CD4-positive, alpha-beta T cell treated with Interferon gamma for 1 hour (primary cell): ENCODE measurements around the gene FRMD4B.
"Not testable (repeated sequence)": the region's sequence is repeated elsewhere in the genome, so short reads cannot be mapped to it uniquely, and the experiment has no call there.

Source experiments
- DNase-seq: peaks from one replicate; pipeline ENCODE4 v3.0.0-alpha.2; 2020

FRMD4B gene

DNA sequence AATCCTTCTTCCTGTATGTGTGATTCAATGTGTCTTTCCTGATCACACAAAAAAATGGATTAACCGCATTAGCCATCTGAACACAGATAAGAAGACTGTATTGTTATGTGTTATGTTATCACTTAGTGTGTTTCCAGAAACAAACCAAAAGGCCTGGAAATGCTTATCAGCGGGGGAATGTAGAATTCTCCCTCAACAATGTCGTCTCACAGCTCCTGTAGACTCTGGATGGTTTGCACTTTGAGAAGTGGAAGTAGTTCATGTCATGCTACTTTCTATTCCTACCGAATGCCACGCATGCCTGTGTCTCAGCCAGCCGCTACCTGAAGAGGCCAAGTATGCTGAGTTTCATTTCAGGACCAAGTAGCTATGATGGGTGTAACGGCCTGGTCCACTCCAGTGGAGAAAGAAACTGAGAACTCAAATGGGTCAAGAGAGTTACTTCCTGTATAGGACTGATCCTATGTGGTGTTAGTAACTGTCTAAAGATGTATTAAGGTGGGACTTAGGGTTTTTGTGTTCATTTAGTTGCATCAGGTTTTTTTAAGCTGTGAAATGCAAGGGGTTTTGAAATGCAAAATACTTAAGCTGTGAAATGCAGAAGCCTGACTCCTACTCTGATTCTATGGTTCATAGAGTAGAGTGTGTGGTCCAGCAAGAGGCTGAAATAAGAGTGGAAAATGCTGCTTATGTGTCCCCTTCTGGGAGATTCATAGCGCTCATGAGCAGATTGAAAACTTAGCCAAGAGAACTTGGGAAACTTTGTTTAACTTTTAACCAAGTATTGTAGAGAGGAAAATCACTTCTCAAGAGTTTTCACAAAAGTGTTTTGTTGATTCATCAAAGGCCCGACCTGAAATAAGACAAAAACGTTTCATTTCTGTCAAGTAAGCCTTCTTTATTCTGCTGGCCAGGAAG, 145.0 kb downstream of the FRMD4B start:
- no peak for DNase-seq

DNA sequence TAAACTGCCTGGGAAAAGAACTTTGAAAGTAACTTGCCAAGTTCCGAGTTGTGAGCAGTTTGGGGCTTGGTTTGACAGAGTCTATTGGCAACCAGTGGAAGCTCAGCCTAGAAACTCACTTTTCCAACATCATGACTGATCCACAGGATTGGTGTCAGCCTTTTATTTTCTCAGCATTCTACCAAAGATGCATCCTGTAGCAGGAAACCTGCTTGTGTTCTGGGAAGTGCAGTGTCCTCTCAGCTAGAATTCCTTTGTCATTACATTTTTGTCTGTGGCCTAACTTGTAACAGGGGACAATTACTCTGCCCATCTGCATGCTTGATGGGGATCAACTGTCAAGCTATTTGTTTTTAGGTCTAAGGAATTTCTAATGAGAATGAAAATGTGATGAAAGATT, 146.8 kb downstream of the FRMD4B start:
- no peak for DNase-seq

DNA sequence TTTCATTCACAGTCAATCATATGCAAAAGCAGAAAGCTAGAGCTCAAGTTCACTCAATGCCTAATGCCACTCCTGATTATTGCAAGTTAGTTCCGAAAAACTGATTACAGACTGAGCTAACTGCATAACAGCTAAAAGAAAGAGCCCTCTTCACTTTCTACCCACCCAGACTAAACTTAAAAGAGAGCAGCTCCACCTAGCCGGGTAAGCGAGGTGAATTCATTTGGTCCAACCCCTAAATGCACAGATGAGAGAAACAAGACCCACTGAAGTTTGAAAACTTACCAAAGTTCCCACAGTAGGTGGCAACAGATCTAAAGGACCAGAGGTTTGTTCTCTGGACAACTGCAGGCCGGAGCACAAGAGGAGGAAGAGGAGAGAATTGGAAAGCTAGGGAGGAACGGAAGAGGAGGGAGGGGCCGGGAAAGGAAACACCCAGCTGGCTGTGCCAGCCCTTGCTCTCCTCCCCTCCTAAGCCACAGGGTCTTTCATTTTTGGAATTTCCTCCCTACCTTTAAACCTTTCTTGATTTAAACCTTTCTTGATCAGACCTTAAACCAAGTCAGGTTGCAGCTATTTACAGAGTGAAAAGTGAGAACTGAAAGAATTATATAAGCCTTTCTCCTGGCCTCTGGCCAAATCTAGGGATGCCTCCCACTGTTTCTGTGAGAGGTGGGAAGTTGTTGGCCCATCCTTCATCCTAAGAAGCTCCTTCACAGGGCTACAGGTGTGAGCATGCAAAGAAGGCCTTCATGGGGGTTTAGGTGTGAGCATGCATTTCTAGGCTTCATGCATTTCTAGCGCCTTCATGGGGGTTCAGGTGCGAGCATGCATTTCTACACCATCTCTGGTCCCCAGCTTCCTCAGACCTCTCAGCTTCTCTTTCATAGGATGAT, 148.8 kb downstream of the FRMD4B start:
- DNase-seq = no peak

DNA sequence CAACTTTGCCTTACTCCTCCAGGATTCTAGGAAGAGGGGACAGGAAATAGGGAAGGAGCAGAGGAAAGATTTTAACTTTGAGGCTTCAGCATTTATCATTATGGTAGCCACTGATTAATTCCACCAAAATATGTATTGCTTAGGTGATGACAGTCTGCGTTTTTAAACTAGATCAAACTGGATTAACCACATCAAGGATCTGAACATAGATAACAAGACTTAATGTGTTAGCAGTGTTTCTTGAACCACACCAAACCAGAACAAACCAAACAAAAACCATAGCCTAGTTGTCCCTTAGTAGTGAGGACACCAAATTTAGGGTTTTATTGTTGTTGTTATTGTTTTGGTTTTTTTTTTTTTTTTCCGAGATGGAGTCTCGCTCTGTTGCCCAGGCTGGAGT, 150.0 kb downstream of the FRMD4B start:
- DNase-seq = no peak

DNA sequence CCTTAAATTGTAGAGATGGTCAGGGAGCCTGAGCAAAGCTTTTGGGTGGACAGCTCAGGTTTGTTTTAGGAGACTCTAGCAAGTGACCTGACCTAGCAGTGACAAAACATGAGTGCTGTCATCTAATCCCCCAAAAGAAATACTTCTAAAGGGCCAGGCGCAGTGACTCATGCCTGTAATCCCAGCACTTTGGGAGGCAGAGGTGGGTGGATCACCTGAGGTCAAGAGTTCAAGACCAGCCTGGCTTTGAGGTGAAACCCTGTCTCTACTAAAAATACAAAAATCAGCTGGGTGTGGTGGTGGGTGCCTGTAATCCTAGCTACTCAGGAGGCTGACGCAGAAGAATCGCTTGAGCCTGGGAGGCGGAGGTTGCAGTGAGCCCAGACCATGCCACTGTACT, 150.7 kb downstream of the FRMD4B start:
- not testable (repeated sequence) for DNase-seq

DNA sequence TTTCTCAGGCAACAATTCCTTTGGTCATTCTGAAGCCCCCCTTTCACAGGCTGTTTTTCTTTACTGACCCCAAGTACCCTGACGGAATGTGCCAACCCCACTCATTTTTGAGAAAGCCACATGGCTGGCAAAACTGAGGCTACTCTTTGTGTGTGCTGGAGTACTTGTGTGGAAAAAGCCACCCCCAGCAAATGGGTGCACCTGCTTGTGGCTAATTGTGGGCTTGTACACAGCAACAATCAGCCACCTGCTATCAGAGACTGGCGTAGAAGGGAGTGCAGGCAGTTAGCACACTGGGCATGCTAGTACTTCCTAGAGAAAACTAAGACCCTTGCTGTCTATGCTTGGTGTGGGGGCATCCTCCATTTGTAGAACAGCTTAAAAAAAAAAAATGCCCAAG, 153.4 kb downstream of the FRMD4B start:
- no peak for DNase-seq

DNA sequence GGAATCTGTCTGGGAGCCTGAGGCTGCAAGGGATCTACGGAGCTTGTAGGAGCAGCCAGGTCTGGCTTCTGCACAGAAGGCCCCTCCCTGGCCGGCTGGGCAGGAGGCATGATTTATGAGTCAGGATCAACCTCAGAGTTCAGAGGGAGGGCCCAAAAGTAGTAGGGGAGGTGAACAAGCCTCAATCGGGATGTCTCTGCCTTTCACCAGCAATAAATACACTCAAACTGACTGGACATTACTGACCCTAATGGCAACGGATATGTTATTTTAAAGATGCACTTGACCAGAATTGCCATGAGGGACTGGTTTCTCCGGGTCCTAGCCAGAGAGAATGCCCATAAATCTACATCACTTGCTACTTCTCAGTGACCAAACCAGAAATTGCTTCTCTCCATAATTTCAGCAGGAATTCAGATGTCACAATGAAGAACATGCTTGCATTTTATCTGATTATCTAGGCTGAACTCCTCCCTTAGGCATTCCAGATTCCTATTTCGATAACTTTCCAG, 153.9 kb downstream of the FRMD4B start:
- no peak for DNase-seq

DNA sequence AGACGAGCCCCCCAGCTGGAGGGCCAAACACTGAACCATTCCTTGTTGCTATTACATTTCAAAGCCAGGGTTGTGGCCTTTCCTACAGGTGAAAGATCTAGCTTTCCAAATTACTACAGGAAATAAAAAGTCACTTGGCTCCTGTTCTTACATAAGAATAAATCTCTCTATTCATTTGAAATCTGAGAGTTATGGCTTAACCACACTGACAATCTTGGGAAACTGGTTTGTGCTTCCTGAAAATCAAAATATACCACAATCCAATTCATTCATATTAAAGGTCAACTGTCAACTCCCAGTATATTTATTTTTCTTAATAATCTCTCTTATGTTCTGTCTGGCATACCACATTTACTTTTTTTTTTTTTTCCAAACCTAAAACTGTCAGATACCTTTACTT, 159.8 kb downstream of the FRMD4B start:
- DNase-seq = no peak

DNA sequence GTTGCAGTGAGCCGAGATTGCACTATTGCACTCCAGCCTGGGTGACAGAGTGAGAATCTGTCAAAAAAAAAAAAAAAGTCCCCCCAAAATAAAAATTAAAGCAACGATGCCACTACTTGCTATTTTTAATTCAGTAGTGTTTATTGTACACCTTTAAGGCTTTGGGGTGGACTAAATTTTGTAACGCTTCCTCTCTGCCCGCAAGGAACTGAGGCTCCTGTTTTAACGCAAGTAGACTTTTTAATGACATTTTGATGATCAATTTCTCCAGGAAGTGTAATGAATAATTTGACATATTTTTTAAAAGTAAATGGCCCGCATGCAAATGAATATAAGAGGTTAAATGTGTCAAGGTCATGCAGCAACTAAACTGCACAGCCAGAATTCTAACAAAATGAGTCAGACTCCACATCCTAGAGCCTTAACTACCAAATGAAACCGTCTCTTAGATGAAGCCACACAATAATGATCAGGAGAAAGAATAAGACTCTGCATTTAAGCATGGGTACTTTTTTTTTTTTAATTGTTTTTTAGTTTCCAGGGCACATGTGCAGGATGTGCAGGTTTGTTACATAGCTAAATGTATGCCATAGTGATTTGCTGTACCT, 166.7 kb downstream of the FRMD4B start:
- no peak for DNase-seq

DNA sequence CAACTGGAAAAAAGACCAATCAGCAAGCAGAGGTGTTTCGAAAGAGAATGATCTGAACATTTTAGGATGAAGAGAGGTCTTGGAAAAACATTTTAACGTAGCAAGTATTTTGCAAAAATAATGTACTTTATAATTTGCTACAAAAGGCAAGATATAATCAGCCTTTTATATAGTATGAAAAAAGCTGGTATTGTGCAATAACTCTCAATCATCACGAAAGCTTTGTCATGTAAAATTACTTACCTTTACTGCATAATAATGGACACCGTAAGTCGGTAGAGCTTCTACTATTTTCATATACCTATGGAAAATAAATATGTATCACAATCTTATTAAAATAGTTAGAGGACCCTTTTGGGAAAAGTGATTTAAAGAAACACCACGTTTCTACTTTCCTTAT, 167.8 kb downstream of the FRMD4B start:
- DNase-seq = no peak

DNA sequence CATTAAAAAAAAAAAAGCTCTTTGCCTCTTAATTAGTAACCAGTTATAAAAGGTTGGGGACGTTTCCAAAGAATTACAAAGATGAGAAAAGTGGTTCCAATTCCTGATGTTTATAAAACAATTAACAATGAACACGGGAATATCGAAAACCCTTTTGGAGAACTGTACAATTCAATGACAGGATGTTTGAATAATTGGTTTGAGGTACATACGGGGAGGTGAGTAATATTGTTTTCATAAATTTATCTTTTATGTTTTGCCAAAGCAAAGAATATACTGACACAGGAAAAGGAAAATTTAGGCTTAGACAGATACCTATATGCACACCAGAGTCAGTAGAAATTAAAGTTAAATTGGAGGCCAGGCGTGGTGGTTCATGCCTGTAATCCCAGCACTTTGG, 168.9 kb downstream of the FRMD4B start:
- DNase-seq = no peak

DNA sequence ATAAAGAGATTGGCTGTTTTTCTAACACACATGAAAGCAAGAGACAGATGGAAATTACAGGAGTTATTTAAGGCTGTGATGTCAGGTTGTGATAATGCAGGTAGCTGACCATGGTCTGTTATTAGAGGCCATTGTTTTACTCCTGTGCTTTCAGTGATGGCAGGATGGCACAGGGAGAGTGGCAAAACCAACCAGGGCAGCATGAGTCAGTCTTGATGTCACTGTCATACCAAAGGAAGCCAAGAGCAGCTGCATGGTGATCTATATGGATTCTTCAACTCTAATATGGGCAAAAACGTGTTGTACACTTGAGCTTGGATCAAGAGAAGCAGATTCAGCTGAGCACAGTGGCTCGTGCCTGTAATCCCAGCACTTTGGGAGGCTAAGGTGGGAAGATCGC, 171.6 kb downstream of the FRMD4B start:
- no peak for DNase-seq

DNA sequence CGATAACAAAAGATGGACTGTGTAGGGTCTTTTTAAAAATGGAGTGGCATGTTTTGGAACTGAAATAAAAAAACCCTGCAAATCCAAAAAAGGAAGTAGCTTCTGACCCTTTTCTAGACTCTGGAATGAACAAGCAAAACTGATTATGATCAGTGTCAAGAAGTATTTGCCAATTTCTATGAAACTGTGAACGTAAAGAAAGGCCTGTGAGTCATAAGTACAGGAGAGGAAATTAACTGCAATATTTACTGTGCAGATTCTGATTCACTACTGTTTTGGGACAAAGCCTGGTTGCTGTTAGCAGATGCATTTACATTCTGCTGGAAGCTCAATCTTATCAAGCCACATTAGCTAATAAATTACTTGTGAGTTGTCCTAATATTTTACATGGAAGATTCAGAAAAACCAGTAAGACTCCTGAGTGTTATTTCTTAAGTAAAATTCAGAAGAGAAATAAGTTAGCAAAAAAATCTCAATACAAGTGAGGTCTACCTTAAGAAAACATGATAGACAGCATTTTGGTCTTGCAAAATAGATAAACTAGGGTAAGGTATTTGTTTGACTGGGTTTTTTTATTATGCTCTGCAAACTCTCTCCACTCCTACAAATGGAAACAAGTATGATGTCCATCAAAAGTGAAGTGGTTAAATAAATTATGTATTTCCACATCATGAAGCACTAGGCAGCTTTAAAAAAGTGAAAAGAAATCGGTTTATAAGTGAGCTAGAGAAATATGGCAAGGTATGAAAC, 173.3 kb downstream of the FRMD4B start:
- no peak for DNase-seq

DNA sequence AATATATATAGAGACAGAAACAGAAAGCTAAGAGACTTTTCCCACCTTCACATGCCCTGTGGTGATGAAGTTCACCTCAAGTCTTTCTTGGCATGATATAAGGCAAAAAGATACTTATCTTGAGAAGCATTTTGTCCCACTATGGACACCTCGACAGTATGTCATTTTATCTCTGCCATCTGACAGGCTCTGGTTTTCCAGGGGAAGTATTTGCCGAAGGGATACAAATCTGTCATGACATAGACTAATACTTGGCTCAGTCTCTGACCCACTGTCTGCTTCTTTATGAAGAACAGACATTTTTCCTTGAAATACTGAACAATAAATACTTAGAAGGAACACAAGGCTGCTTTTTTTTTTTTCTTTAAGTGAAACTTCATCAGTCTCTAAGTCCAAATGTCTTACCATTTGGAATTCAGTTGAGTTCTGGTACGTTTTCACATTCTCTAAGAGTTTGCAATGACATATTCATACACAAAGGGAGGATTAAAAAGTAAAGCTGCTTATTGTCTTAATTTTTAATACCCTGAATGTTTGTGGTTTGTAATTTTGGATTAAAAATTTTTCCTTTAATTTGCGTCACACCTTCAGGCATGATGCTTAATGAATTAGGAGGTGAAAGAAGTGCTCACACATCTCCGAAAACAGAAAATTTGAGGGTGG, 175.7 kb downstream of the FRMD4B start:
- no peak for DNase-seq

DNA sequence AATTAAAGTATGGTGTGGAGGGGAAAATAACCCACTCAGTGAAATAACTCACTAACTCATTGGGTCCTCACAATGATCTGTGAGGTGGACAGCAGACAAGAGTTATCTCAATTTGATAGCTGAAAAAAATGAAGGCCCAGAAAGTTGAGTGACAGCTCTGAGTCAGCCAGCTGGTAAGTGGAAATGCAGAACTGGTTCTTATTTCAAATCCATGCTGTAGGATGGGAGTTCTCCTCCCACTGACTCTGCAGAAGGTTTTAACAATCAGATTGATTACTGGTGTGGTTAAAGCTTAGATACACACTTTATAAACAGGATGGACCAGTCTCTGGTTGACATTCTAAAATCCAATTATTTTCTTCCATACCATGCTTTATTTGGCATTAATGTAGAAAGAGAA, 176.5 kb downstream of the FRMD4B start:
- DNase-seq = no peak

DNA sequence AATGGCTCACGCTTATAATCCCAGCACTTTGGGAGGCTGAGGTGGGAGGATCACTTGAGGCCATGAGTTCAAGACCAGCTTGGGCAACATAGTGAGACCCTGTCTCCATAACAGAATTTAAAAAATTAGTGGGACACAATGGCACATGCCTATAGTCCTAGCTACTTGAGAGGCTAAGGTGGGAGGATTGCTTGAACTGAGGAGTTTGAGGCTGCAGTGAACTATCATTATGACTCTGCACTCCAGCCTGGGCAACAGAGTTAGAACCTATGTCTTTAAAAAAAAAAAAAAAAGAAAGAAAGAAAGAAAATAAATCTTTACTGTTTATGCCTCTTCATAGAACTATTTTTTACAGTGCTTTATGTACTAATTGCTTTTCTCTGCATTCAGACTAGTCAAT, 178.9 kb downstream of the FRMD4B start:
- DNase-seq = no peak

DNA sequence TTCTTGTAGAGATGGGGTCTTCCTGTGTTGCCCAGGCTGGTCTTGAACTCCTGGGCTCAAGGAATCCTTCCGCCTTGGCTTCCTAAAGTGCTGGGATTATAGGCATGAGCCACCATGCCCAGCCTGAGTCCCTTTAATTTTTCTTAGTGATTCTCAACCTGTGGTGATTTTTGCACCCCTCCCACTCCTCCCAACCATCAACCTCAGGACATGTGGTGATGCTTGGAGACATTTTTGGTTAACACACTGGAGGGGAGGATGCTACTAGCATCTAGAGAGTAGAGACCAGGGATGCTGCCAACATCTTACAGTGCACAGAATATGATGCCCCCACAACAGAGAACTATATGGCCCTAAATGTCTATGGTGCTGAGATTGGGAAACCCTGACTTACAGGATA, 180.5 kb downstream of the FRMD4B start:
- no peak for DNase-seq

DNA sequence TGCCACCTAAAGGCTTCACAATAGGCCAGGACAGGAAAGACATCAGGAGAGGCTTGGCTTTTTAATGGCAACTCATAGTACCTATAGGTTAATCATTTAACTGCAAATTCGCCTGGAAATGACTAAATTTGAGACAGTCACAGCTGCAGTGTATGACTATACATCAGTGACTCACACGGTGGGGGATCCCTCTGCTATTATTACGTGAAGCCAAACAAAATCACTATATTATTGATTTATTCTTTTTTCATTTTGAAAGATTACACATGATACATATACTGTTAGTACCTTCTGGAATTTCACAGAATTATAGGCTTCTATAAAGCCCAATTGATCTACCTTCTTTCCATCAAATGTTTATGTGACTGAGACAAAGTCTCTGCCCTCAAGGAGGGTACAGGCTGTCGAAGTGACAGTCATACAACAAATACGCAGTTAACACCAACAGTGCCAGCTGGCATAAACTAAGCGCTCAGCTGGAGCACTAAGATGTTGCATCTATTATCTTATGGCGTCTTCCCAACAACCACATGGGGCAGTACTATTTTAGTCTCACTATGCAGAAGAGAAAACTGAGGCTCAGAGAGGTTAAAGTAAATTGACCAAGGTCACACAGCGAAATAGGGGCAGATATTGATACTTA, 181.5 kb downstream of the FRMD4B start:
- DNase-seq = no peak

DNA sequence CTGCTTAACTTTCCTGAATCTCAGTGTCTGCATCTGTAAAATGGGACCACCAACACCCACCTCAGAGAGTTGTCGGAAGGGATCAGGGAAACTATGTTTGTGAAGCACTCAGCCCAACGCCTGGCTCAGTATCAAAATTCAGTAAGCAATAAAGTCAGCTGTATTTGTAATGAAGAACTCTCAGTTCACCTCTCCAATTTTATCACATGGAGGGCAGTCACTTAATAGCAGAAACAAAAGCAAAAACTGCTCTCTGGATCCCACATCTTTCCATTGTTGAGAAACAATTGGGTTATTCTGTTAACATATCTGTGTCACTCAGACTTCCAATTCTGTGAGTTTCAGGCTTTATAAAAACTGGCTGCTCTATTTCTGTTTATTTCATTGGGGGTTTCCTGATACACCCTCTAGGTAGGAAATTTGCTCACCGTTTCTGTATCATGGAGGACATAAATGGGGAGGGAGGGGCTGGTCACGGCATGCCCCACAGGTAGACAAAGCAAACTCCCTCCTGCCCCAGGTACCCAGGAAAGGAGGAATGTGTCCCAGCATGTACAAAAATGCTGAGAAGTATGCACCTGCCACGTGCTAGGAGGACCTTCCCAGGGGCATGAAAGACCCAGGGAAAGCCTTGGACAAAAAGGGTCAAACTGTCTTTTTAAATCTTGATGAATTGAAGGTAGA, 182.1 kb downstream of the FRMD4B start:
- no peak for DNase-seq

DNA sequence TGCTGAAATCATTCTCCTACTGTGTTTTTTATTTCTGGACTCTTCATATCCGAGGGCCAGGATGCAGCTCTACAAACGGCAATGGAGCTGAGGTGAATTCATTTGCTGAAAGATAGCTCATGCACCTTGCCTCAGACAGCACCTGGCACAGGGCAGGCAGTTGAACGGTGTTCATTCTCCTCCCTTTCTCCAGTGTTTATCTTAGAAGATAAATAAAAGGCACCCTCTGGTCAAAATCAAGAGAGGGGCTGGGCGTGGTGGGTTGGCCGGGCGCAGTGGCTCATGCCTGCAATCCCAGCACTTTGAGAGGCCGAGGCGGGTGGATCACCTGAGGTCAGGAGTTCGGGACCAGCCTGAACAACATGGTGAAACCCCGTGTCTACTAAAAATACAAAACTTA, 184.2 kb downstream of the FRMD4B start:
- no peak for DNase-seq
